Skeletal muscle cell (primary cell): Measurements from ENCODE around the gene ARHGAP42.
"Not testable (repeated sequence)": the region's sequence is repeated elsewhere in the genome, so short reads cannot be mapped to it uniquely, and the experiment has no call there.

Experiments used
- DNase-seq: peaks from one replicate; pipeline ENCODE4 v3.0.0-alpha.2; 2010; ENCODE audit warnings: low read depth
- H3K4me3 ChIP-seq: 2 replicates; pipeline ENCODE4 v1.5.1; 2011; ENCODE audit warnings: low read depth, mild to moderate bottlenecking, control low read depth, low read length, moderate library complexity

ARHGAP42 gene, protein sequence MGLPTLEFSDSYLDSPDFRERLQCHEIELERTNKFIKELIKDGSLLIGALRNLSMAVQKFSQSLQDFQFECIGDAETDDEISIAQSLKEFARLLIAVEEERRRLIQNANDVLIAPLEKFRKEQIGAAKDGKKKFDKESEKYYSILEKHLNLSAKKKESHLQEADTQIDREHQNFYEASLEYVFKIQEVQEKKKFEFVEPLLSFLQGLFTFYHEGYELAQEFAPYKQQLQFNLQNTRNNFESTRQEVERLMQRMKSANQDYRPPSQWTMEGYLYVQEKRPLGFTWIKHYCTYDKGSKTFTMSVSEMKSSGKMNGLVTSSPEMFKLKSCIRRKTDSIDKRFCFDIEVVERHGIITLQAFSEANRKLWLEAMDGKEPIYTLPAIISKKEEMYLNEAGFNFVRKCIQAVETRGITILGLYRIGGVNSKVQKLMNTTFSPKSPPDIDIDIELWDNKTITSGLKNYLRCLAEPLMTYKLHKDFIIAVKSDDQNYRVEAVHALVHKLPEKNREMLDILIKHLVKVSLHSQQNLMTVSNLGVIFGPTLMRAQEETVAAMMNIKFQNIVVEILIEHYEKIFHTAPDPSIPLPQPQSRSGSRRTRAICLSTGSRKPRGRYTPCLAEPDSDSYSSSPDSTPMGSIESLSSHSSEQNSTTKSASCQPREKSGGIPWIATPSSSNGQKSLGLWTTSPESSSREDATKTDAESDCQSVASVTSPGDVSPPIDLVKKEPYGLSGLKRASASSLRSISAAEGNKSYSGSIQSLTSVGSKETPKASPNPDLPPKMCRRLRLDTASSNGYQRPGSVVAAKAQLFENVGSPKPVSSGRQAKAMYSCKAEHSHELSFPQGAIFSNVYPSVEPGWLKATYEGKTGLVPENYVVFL

DNA sequence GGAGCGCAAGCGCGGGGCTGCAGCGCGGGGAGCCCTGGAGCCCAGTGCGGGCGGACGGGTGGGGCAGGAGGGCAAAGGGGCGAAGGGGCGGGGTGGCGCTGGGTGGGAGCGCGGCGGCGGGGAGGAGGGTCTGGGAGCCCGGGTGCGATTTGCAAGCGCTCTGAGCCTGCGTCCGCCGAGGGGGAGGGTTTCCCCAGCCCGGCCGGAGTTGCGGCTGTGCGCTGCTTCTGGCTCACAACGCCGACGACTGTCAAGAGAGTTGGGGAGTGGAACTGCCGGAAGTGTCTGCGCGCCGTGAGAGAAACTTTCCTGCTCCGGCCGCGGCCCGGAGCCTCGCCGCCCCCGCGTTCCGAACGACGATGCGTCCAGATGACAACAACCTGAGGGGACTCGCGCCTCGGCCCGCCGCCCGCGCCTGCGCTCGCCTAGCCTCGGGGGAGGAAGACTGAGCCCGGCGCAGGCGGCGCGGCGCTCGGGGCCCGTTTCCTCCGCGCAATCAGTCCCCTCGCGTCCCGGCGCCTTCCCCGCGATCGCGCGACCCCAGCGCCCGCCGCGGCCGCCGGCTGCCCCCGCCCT, at the start of gene ARHGAP42:
Gene ARHGAP42, plus strand, starts transcription at position 235 of the 576 bp plus-strand sequence. CDS start 391 bp downstream, outside the sequence.
- H3K4me3 ChIP-seq = peak within 1 kb of the TSS; percentile 77
- DNase-seq = no peak

DNA sequence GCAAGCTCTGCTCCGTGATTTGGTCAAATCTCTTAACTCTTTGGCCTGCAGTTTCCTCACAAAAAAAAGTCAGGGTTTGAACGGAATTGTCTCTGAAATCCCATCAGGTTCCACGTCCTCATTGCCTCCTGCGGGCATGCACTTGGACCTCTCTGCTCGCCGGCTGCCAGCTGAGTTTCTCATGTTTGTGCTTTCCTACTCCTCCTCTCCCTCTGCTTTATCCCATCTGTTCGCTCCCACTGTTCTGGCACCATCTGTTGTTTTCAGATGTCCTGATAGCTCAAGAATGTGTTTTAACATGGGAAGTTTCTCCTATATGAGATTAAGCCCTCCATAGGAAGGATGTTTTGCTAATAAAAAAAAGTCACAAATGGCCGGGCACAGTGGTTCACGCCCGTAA, 49.4 kb upstream of the ARHGAP42 start:
- no peak overlapping the region for H3K4me3 ChIP-seq
- no peak for DNase-seq

DNA sequence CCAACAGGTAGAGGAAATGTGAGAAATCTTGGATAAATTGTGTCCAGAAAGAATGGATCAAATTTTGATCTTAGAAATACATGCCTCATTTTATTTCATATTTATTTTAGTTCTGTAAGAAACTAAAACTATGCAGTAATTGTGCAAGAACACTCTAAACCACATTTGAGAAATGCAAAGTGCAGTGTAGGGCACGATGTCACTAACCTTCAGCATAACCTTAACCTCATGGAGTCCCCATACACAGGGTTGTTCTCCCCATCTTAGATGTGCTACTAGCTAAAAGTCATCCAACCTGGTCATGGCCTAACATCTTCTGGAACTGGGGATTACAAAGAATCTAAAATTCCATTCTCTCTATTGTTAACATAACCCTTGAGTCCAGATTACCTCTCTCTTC, 48.4 kb upstream of the ARHGAP42 start:
- no peak for DNase-seq
- no peak overlapping the region for H3K4me3 ChIP-seq

DNA sequence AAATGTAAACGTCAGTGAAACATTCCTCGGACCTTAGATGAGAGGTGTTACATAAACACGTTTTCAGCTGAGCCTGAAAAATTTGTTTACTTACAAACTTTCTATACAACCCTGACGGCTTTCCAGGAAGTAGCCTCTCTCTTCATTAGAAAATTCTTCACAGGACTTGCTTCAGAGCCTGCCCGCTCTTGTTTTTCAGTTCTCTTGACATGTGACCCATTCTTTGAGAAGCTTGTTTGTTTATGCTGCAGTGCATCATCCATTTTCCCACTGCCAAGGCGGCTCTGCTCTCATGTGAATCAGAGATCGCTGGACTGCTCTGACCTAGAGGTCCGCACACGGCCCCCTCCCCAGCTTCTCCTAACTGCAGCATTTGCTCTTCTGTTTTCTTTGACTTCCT, 47.9 kb upstream of the ARHGAP42 start:
- no peak for DNase-seq
- H3K4me3 ChIP-seq = no peak overlapping the region

DNA sequence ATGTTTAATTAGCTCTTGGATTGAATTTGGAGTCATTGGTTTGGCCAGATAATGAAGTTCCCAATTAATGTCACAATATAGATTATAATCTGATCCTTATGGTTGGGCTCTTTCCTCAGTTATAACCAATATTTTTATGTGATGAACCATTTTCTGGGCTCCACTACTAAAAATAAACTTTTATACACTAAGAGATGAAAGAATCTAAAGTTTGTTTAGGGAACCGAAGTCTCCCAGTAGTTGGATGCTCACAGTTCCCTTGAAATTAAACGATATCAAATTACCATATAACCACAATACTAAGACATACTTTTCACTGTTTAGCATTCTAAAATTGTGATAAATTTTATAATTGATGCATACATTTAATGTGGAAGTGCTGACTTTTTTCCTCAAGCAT, 47.0 kb upstream of the ARHGAP42 start:
- DNase-seq = no peak
- no peak overlapping the region for H3K4me3 ChIP-seq

DNA sequence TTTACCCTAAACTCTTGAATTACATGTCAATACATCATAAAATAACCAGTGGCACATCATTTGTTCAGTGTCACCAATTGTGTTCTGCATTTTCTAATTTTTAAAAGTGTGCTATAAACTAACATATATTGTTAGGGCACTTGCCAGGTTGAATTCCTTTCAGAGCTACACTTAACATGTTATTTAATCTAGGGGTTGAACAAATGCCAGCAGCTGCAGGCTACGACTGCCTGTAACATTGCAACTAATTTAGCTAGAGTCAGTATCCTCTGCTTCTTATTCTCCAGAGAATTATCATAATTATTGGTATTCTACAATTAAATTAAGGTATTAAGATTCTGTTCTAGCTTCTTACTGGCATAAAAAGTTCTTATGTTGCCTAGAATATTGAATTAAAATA, 46.4 kb upstream of the ARHGAP42 start:
- no peak for DNase-seq
- H3K4me3 ChIP-seq = no peak overlapping the region

DNA sequence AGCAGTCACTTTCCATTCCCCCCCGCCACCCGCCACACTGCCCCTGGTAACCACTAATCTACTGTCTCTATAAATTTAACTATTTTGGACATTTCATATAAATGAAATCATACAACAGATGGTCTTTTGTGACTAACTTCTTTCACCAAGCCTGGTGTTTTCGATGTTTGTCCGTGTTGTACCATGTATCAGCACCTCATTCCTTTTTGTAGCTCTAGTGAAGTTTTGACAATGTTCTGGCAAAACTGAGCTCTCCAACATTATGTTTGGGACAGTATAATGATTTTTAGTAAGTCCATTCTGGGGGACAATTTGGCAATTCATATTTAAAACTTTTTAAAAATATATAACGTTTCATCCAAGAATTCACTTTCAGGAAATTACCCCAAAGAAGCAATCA, 45.6 kb upstream of the ARHGAP42 start:
- DNase-seq = no peak
- H3K4me3 ChIP-seq = no peak overlapping the region

DNA sequence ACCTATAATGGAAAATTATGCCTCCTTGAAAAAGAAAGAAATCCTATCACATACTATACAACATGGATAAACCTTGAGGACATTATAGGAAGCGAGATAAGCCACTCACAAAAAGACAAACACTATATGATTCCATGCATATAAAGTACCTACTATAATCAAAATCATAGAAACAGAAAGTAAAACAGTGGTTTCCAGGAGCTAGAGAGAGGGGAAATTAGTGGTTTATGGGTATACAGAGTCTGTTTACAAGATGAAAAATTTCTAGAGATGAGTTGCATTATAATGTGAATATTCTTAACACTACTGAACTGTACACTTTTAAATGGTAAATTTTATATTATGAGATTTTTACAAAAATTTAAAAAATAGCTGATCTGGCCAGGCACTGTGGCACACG, 40.5 kb upstream of the ARHGAP42 start:
- no peak for DNase-seq
- no peak overlapping the region for H3K4me3 ChIP-seq

DNA sequence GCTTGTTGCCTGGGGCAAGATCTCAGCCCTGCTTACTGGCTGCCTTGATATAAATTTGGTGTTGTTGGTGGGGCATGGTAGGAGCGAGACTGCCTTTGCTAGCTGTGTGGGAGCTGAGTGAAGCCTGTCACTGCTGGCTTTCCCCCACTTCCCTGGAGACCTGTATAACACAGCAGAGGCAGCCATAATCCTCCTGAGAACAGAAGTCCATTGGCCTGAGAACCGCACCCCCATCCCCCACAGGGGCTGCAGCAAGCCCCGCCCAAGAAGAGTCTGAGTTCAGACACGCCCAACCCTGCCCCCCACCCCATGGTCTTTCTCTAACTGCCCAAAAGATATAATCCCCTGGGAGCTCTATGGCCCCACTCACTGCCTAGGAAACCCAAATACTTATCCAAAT, 39.2 kb upstream of the ARHGAP42 start:
- H3K4me3 ChIP-seq = no peak overlapping the region
- DNase-seq = no peak

DNA sequence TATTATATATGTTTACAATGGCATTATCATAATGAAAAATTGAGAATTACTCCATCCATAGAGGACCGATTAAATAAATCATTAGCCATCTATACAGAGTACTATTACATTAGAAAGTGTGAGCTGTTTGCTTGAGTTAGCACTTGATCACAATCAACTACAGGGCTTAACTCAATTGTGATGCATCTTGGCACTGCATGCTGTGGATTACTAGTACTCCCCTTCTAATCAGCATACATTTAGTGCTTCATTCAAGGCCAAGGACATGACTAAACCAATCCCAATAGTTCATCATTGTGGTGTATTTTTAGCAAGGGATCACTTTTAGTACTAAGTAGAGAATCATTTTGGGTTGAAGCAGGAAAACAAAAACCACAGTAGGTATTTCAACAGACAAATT, 23.5 kb upstream of the ARHGAP42 start:
- no peak overlapping the region for H3K4me3 ChIP-seq
- no peak for DNase-seq

DNA sequence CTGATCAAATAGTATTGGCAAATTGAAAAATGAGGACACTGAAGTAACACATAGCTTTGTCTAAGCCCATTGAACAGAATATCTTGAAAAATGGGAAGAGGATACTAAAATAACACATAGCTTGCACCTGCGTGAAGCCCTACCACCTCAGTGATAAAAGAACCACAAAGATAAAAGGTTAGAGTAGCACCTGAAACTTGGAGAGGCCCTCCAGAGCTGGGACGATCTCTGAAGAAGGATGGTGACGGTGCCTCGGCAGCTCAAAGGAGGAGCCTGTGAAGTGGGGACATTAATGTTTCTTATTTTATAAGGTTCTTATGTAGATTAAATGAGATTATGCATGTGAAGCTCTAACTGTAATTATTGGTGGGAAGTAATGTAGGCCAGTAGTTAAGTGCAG, 23.1 kb upstream of the ARHGAP42 start:
- DNase-seq = no peak
- no peak overlapping the region for H3K4me3 ChIP-seq

DNA sequence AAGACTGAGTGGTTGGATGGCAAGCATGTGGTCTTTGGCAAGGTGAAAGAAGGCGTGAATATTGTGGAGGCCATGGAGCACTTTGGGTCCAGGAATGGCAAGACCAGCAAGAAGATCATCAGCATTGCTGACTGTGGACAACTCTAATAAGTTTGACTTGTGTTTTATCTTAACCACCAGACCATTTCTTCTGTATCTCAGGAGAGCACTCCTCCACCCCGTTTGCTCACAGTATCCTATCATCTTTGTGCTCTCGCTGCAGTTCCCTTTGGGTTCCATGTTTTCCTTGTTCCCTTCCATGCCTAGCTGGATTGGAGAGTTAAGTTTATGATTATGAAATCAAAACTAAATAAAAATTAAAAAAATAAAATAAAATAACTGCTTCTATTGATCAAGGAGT, 20.3 kb upstream of the ARHGAP42 start:
- H3K4me3 ChIP-seq, DNase-seq: not testable (repeated sequence)

DNA sequence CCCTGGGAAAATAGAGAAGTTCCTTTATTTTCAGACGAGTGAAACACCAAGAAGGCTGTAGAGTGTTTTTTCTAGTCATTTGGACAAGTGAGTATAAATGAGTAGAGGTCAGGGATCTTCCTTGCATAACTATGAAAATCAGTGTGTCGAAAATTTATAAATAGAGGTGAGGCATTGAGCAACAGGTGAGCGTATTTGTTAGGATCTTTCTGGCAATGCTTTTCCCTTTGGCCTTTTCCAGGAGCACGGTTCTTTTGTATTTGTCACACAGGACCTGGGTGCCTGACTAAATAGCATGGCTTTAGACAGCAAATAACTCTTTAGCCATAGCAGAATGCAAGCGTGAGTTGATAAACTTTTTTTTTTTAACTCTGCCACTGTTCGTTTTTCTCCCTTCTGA, 19.6 kb upstream of the ARHGAP42 start:
- DNase-seq = no peak
- H3K4me3 ChIP-seq = no peak overlapping the region

DNA sequence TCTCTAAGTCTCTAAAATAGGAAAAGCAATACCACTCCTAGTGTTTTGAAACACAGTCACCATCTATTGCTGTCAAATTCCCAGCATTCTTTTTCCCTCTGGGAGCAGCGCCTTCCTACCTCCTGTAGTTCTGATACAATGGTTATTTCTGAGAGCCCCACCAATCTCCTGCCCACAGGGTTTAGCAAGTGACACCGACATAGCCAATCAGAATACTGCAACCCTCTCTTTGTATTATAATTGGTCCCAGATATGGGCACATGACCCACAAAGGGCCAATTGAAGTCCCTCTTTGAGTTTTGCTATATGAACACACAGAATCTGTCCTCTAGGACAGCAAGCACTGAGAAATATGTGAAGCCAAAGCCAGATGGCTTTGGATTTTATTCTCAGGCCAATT, 16.9 kb upstream of the ARHGAP42 start:
- DNase-seq = no peak
- H3K4me3 ChIP-seq = no peak overlapping the region

DNA sequence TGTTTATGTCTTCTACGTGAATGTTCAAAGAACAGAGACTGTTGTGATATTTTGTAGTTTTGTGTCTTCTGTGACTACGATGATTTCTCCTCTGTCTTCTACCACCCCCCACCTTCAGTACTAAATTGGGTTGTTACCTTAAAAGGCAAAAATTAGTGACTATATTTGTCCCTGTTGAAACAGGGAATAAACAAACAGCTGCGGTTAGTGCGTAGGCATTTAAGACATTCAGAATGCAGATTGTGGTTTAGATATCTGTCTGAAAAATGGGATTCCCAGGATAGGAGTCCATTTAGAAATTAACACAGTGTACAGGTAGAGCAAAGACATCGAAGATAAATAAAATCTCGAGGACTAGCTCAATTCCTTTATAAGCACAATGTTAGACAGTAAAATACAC, 15.6 kb upstream of the ARHGAP42 start:
- H3K4me3 ChIP-seq = no peak overlapping the region
- DNase-seq = no peak

DNA sequence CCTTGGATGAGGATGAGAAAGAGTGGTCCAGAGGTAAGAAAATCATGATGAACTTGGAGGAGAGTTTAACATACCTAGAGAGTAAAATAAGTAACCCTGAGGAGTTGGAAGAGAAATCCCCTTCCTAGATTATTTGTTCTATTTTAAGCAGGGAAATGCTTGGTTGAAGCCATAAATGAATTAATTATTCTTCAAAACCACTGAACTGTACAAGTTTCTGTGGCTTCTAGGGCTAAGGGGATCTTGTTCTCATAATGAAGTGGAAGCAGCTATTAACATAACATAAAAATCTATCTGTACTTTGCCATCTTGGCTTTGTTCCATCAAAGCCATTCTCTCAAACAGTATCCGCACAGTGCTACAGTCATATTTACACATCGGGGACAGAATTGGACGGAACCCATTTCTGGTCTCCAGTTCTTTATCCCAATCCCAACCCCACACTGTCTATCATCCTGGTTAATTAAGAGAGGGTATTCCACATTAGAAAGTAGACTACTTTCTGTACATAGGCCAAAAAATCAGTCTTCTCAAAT, 14.5 kb upstream of the ARHGAP42 start:
- no peak for DNase-seq

DNA sequence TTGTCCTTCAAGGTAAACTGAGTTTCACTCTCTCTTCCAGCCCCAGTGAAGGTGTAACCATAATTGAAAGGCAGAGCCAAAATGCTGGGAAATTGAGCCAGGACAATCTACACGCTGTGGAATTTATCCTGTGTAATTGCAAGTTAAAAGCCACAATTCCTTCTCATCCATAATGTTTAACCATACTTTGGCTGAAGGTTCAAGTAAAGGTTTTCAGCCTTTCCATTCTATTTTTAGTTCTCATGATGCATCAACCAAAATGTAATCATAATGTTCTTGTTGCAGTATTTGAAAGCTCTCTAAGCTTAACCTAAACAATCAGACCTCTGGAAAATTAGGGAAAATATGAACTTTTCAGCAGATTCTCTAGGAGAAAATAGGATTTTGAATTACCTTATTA, 14.0 kb upstream of the ARHGAP42 start:
- H3K4me3 ChIP-seq = no peak overlapping the region
- DNase-seq = no peak

More for the DNA sequence above, 14.5 kb upstream of the ARHGAP42 start:
- no peak overlapping the region for H3K4me3 ChIP-seq

DNA sequence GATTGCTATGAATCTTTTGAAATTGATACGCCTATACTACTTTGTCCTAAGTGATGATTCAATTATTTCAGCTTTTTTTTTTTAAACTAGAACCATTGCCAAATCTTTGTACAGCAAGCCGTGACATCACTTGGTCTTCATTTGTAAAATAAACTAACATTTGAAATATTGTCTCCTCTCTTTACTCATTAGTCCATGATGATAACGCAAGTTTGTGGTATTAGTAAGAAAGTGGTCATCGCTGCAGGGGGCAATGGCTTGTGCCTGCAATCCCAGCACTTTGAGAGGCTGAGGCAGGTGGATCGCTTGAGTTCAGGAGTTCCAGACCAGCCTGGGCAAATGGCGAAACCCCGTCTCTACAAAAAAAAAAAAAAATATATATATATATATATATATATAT, 12.9 kb upstream of the ARHGAP42 start:
- no peak for DNase-seq
- no peak overlapping the region for H3K4me3 ChIP-seq

DNA sequence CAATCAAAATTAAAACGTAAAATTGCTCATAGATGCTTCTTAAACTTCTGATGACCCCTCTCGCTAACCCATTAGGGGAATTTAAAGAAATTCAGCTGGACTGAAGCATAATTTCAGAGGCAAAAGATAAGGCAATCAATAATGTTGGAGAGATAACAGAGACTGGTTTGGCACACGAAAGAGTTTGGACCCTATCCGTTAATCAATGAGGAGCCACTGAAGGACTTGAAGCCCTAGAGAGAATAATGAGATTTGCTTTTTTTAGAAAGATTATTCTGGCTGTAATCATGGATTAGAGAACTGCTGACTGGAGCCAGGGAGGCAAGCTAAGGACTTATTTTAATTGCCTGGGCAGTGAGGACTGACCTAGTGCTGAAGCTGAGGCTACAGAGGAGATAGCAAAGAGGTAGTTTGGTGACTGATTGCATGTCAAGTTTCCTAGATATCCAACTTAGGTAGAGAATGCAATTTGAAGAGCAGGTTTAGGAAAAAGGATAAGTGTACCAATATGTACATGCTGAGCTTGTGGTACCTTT, 11.9 kb upstream of the ARHGAP42 start:
- H3K4me3 ChIP-seq = no peak overlapping the region
- DNase-seq = no peak

DNA sequence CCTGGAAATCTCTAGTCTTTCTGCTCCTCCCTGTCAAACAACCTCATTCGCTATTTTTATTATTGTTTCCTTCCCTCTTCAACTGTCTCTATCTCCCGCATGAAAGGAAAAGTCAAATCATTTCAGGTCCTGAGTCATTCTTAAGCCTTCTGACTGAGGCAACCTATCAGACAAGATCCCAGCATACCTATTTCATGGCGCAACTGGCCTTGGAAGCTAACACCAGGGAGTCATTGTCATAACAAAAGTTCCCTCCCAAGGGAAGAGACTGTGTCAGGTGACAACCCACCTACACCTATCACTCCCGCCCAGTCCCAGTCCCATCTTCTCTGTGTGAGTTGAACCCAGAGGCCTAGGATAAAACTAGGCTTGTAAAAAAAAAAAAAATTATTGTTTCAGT, 10.2 kb upstream of the ARHGAP42 start:
- no peak overlapping the region for H3K4me3 ChIP-seq
- DNase-seq = no peak
